ENCODE measurements around the gene BMPER. TPM values are rescaled to one million over a fixed set of nuclear protein-coding genes. Genes with fewer than 3 reads are reported as not detected.

The BMPER gene
- total RNA-seq, 1 donor from 2014 or later = not detected

- Mint-ChIP-seq H3K27me3 (peaks cover 3% of the 10 kb centered on the region), H3K9me3 (peaks cover 2% of the 10 kb centered on the region), H3K36me3 (ENCODE audit: low read depth) (no peaks in the 10 kb centered on the region), H3K4me1 (no peaks in the 10 kb centered on the region), H3K4me3 (no peak overlapping the region), H3K27ac (no peak overlapping the region)
- intact Hi-C loops (cut with micrococcal nuclease) = no loop called here
- no peak for ATAC-seq (ENCODE audit: low read depth)
- DNase-seq = no peak
- POLR2A ChIA-PET = no interaction called here
- CTCF ChIA-PET = no interaction called here
- no peak for TF ChIP-seq CTCF (IDR thresholded peaks at IDR 0.05)
These were observed 120.3 kb downstream of the BMPER start for GRCh38 chr7:34025600-34025999.

DNA sequence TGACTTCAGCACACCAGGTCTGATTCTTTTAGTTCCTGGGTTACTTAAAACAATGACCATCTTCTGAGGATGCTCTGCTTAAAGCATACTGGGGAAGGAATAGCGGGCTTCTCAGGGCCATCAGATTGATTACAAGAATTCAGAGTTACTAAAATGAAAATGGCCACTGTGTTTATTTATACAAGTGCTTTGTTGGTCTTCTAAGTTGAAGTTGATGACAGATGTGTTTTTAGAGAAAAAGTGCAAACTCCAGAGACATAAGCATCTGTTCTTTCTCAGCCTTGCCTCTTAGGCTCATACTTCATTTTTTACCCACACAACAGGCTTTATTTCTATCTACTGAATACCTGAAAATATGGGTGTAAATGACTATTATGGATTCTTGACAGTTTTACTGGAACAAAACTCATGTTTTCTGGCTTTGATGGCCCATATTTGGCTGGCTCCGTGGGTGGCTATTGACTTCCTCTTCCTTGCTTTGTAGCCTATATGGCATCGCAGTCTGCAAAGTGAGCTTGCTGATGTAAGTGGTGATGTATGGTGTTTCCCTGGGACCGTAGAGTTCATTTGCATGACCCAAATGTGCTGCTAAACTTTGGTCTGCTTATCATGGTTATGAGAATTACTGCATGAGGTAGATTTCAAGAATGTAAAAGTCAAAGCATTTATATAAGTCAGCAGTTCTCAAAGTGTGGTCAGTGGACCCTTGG lies 121.3 kb downstream of the BMPER start:
- no peak overlapping the region for H3K27ac Mint-ChIP-seq
- ChIA-PET POLR2A (no interaction called here), CTCF (no interaction called here)
- peaks cover 2% of the 10 kb centered on the region for H3K9me3 Mint-ChIP-seq
- H3K4me1 Mint-ChIP-seq = no peaks in the 10 kb centered on the region
- ATAC-seq (ENCODE audit: low read depth) (no peak), DNase-seq (no peak)
- peaks cover 3% of the 10 kb centered on the region for H3K27me3 Mint-ChIP-seq
- no peaks in the 10 kb centered on the region for H3K36me3 Mint-ChIP-seq (ENCODE audit: low read depth)
- intact Hi-C loops (cut with micrococcal nuclease) = no loop called here
- TF ChIP-seq CTCF (IDR thresholded peaks at IDR 0.05) = no peak
- H3K4me3 Mint-ChIP-seq = no peak overlapping the region

DNA sequence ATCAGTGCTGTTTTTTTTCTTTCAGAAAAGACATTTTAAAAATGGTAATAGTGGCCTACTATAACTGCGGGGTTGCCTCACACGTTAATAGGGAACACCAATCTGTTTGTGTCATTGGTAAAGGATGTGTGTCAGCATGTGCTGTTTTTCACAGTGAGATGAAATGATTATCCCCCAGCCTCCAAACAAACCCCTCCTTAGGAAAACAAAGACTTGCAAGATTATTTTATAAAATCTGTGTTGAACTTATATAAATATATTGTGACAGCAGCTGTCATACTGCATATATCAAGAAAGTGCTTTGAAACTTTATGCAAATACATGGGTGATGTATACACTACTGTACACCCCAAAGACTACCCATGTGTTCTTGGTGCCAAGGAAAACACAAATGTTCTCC lies 125.8 kb downstream of the BMPER start:
- Mint-ChIP-seq H3K9me3 (peaks cover 2% of the 10 kb centered on the region), H3K27me3 (peaks cover 3% of the 10 kb centered on the region), H3K36me3 (ENCODE audit: low read depth) (no peaks in the 10 kb centered on the region), H3K4me3 (no peak overlapping the region), H3K4me1 (no peaks in the 10 kb centered on the region), H3K27ac (no peak overlapping the region)
- ChIA-PET CTCF (no interaction called here), POLR2A (no interaction called here)
- ATAC-seq (ENCODE audit: low read depth) (no peak), DNase-seq (no peak)
- TF ChIP-seq CTCF (IDR thresholded peaks at IDR 0.05) = no peak
- intact Hi-C loops (cut with micrococcal nuclease) = no loop called here

DNA sequence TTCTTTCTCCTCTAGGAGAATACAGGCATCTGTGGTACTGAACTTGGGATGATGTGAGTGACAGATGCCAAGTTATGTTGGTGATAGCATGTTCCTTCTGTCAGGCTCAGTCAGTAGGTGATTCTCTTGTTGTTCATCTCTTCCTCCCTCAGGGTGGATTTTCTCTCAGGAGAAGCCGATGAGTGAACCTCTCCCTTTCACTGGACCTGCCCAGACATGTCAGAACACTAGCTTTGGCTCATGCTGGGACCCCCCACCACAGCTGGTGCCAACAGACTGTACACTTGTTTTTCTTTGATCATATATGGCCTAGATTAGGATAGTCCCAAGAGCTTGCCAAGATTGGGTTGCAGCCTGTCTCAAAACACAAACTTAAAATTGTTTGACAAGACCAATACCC lies 129.4 kb downstream of the BMPER start:
- no peaks in the 10 kb centered on the region for H3K9me3 Mint-ChIP-seq
- ChIA-PET POLR2A (no interaction called here), CTCF (no interaction called here)
- TF ChIP-seq CTCF (IDR thresholded peaks at IDR 0.05) = no peak
- no peaks in the 10 kb centered on the region for H3K36me3 Mint-ChIP-seq (ENCODE audit: low read depth)
- intact Hi-C loops (cut with micrococcal nuclease) = no loop called here
- no peak overlapping the region for H3K4me3 Mint-ChIP-seq
- no peaks in the 10 kb centered on the region for H3K4me1 Mint-ChIP-seq
- H3K27me3 Mint-ChIP-seq = peaks cover 3% of the 10 kb centered on the region
- ATAC-seq (ENCODE audit: low read depth) = no peak
- no peak for DNase-seq
- no peak overlapping the region for H3K27ac Mint-ChIP-seq

DNA sequence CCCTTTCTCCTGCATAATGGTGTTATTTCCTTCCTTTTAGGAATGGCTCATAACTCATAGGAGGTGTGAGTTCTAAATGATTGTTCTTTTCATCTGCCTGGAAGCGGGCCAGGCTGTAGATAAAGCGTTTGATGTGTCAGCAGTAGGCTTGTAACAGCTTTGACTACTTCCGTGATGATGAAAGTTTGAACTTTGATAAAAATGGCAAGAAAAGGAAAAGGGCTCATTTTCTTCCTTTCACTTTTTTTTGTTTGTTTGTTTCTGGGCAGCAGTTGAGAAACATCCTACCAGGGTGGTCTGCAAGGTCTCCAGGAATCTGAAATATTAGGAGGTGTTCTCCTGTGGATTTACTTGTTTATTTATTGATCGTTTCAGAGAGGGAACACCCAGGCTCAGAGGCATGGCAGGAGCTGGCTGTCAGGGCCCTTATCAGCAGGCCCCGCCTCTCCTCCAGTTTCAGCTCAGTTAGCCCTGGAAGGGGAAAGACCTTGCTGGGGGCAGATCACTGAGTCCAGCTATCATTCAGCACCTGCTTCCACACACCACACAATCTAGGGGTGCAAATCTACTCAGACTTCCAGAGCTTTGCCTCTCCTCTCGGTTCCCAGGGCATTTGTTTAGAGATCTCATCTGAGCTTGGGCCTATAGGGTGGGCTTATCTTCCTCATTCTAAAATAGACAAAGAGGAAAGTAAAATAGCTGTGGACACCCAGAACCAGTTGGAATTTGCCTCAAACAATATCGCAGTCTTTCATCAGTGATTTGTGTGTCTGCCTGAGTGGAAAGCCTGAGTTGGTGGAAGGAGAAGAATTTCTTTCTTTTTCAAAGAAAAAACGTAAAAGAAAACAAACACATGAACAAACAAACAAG lies 130.9 kb downstream of the BMPER start:
- no peak overlapping the region for H3K4me3 Mint-ChIP-seq
- intact Hi-C loops (cut with micrococcal nuclease) = no loop called here
- H3K27ac Mint-ChIP-seq = no peak overlapping the region
- no peaks in the 10 kb centered on the region for H3K9me3 Mint-ChIP-seq
- H3K4me1 Mint-ChIP-seq = no peaks in the 10 kb centered on the region
- ChIA-PET CTCF (no interaction called here), POLR2A (no interaction called here)
- peaks cover 6% of the 10 kb centered on the region for H3K27me3 Mint-ChIP-seq
- H3K36me3 Mint-ChIP-seq (ENCODE audit: low read depth) = no peaks in the 10 kb centered on the region
- no peak for ATAC-seq (ENCODE audit: low read depth)
- no peak for DNase-seq
- no peak for TF ChIP-seq CTCF (IDR thresholded peaks at IDR 0.05)

Measured in activated B cell treated with CpG ODN at 0.5 μM for 24 hours (primary cell).